Skeletal muscle cell (primary cell): Measurements from ENCODE around the gene DOK1.

ENCODE experiments used
- DNase-seq: peaks from one replicate; pipeline ENCODE4 v3.0.0-alpha.2; 2010; ENCODE audit warnings: low read depth
- H3K4me3 ChIP-seq: 2 replicates; pipeline ENCODE4 v1.5.1; 2011; ENCODE audit warnings: low read depth, mild to moderate bottlenecking, control low read depth, low read length, moderate library complexity

Gene DOK1

DNA sequence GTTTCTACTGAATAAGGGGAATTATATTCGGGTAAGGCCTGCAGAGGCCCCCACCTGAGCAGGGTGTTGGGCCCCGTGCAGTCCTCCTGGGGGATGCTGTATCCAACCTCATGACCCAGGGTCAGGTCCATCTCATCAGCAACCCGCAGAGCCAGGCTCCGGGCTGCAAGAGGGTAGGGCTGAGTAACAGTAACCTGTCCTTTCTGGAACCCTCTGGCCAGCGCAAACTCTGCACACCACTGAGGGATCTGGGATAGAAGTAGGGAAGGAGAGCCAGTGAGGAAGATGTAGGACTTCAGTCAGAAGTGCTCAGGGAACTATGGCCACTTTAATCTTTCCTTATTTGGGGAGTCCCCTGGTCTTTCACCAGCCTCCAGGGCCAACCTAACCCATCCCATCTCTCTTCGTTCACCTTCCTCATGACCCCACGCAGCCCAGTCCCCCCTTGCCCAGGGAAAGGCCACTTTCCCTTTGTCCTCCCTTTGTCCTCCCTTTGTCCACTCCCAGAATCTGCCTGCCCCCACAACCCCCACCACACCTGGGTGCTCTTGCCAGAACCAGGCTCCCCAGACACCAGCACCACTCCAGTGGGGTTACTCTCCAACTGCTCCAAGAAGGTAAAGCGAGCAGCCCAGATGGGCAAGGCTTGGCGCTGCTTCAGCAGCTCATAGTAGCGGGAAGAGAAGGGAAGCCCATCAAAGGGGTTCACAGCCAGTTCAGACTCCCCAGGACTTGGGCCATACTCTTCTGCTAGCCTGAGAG is 29.4 kb upstream of the DOK1 start:
- H3K4me3 ChIP-seq: no peak overlapping the region
- no peak for DNase-seq

DNA sequence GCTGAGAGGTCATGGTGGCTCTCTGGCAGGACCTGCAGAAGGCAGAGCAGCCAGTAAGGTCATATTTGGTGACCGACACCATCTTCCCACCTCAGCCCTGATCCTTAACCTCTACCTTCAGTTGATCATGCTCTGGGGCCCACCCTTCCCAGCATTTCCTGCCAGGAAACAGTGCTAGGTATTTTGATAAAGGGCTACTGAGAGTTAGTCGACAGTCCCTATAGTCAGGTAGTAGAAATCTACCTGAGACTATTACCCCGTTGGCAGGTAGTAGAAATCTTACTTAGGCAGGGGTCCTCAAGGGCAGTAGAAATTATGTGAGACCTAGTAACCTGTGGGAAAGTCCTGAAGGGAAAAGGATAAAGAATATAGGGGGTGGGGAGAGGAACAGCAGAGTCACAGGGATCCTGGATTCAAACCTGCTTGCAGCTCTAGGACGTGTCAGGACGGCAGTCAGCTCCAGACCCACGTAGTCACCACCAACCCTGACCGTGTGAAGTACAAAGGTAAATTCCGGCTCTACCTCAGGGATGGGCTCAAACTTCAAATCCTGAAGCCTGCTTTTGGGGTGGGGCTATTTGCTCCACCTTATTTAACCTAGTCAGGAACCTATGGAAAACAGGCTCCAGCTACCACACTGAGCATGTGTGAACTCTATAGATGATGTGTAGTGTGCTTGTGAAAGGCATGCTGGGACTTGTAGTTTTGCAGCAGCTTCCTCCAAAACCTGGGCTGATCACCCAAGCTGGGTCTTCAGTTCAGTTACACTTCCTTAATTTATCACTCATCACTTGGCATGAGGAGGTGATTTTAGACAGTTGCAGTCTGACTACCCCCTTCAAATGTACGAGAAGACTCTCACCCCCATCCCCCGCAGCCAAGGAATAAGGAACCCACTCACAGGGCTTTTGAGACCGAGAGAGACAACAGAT is 28.5 kb upstream of the DOK1 start, which contains the start of gene DQX1:
DQX1 (minus strand) TSS at position 515 of the 932 bp plus-strand sequence; CDS start at position 13, 502 bp downstream.
- H3K4me3 ChIP-seq: no peak within 1 kb of the TSS
- DNase-seq: no peak

DNA sequence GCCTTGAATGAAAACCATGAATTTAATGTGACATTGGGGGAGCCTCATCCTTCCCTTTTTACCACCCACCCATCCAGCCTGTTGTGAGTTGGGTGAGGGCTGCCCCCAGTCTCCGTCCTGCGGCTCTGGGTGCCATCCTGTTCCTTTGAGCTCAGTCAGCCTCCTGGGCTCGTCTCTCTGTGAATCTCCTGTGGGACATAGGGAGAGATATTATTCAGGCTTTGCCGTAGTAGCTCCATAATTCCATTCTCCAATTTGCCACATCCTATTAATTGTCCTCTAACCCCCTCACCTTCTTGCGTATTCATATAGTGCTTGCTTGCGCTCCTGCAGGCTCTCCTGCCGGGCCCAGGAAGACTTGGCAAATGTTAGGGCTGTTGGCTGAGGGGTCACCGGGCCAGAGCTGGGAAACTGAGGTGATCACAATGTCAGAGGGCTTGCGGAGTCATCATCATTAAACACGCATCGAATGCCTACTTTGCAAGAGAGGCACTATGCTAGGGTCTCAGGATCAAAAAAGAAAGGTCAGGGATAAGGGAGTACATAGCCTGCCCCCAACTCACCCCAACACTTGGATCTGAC is 27.8 kb upstream of the DOK1 start:
- no peak overlapping the region for H3K4me3 ChIP-seq
- DNase-seq: no peak

GRCh38 chr2:74527741-74528140 is 26.8 kb upstream of the DOK1 start:
- H3K4me3 ChIP-seq: no peak overlapping the region
- no peak for DNase-seq

DNA sequence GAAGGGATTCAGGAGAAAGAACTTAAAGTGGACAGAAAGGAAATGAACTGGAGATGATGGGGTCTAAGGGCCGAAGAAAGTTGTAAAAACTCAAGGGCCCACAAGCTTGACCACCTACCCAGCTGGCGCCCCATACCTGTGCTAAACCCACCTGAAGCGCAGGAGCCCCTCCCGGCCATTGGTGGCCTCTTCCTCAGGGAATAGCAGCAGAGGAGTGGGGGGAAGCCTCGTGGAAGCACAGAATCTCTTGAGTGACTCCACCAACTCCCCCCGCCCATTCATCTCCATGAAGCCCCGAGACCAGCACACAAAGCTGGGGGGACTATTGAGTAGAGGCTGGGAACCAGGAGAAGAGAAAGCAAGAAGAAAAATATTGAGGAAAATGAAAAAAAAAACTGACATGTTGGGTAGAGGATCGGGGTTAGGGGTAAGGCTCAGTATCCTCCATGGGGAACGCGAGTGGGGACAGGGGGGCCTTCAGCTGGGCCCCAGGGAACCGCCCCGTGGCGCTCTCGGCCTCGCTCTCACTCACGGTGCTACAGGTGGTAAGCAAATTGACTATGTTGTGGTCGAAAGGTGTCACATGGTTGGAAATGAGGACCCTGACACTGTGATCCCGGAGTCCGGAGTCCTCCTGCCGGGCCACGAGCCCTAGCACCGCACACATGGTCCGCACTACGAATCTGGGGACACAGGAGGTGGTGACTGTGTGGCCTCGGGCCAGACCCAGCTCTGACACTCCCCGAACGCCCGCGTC is 25.7 kb upstream of the DOK1 start:
- peak overlapping the region; percentile 74 for H3K4me3 ChIP-seq

DNA sequence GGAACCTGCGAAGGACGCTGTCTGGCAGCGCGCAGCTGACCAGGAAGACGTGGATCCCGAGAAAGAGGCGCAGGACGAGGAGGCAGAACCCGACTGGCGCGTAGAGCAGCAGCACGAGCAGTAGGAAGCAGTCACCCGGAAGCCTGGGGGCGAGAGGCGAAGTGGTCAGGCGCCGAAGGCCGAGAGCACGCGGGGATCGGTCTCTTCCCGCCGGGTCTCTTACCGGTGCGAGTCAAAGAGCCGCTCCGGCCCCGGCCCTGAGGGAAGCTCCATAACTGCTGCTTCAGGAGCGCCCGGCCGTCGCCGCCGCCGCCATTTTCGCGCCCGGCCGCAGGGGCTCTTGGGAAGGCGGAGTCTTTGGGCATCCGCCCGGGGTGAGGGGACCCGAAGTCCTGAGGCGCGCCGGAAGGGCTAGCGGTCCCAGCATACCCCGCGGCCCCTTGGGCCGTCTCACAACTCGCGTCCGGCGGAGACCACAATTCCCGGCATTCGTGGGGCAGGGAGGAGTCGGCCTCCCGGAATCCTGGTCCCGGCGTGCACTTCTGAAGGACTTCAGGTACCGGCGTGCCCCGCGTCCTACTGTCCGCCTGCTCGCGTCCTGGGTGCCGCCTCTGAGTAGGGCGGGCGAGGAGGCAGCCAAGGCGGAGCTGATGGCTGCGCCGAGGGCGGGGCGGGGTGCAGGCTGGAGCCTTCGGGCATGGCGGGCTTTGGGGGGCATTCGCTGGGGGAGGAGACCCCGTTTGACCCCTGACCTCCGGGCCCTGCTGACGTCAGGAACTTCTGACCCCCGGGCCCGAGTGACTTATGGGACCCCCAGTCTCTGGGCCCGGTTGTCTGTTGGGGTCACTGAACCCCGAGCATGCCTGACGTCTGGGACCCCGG is 24.9 kb upstream of the DOK1 start, which contains the start of the genes AUP1 and HTRA2:
AUP1 (minus strand) TSS at position 350 of the 882 bp plus-strand sequence; CDS start at position 273, 77 bp downstream.
HTRA2 (plus strand) TSS at position 577 of the 882 bp plus-strand sequence; CDS start at position 651, 74 bp downstream.
- peak; percentile 97 for DNase-seq
- peak within 1 kb of the TSS; percentile 74 for H3K4me3 ChIP-seq

More for the DNA sequence above, 25.7 kb upstream of the DOK1 start:
- DNase-seq: no peak

DNA sequence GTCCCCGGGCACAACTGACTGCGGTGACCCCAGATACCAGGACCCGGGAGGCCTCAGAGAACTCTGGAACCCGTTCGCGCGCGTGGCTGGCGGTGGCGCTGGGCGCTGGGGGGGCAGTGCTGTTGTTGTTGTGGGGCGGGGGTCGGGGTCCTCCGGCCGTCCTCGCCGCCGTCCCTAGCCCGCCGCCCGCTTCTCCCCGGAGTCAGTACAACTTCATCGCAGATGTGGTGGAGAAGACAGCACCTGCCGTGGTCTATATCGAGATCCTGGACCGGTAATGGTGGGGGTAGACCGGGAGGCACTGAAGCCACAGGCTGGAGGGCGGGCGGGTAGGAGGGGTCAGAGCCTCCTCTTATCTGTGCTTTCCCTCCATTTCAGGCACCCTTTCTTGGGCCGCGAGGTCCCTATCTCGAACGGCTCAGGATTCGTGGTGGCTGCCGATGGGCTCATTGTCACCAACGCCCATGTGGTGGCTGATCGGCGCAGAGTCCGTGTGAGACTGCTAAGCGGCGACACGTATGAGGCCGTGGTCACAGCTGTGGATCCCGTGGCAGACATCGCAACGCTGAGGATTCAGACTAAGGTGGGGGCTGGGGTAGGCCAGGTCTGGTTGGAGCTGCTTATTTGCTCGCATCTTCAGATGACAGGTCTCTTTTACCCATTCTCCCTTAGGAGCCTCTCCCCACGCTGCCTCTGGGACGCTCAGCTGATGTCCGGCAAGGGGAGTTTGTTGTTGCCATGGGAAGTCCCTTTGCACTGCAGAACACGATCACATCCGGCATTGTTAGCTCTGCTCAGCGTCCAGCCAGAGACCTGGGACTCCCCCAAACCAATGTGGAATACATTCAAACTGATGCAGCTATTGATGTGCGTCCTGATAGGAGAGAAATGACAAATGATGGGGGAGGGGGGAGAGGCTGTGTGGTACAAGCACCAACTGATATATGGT is 24.0 kb upstream of the DOK1 start:
- peak overlapping the region; percentile 74 for H3K4me3 ChIP-seq
- no peak for DNase-seq

GRCh38 chr2:74531666-74532065 is 22.9 kb upstream of the DOK1 start:
- DNase-seq: no peak
- no peak overlapping the region for H3K4me3 ChIP-seq

GRCh38 chr2:74532222-74532621 is 22.3 kb upstream of the DOK1 start:
- no peak overlapping the region for H3K4me3 ChIP-seq
- DNase-seq: no peak

DNA sequence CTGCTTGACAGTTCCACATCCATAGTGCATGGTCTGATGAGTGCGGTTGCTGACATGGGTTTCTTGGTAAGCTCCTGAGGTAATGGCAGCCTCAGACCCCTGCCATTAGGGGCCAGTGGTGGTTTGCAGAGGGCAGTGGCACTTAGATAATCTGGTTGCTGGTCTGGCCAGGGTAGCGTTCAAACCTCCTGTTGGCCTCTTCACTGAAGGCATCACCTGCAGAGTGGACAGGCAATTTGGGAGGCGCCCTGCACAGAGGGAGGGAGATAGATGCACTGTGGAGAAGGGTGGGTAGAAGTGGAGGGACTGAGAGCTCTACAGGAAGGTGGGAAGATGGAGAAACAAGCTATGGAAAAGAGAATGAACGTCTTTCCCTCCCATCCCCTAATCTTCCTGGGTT is 21.1 kb upstream of the DOK1 start:
- DNase-seq: no peak
- no peak overlapping the region for H3K4me3 ChIP-seq

GRCh38 chr2:74534411-74534810 is 20.1 kb upstream of the DOK1 start:
- no peak overlapping the region for H3K4me3 ChIP-seq
- no peak for DNase-seq

DNA sequence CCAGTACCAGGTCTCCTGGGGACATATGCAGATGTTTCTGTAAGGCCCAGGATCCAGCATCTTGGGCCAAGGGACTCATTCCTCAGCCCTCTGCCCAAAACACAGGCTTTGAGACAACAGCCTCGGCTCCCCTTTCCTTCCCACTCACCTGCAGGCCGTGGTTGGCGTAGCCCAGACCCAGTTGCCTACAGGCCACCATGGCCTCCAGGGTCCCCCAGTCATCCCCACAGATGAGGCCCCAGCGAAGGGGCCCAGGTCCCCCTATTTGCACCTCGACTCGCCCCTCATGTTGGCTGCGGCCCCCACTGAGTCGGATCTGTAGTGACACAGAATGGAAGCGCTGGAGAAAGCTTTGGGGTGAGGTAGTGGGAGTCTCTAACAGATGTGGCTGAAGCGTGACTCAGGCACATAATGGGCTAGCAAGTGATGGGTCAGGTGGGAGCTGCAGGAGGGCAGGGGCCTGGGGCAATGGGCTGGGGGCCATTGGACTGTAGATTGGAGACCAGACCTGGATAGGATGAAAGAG is 19.0 kb upstream of the DOK1 start:
- H3K4me3 ChIP-seq: no peak overlapping the region
- no peak for DNase-seq

- no peak overlapping the region for H3K4me3 ChIP-seq
- no peak for DNase-seq
Measured at GRCh38 chr2:74536166-74536950, 18.2 kb upstream of the DOK1 start.

DNA sequence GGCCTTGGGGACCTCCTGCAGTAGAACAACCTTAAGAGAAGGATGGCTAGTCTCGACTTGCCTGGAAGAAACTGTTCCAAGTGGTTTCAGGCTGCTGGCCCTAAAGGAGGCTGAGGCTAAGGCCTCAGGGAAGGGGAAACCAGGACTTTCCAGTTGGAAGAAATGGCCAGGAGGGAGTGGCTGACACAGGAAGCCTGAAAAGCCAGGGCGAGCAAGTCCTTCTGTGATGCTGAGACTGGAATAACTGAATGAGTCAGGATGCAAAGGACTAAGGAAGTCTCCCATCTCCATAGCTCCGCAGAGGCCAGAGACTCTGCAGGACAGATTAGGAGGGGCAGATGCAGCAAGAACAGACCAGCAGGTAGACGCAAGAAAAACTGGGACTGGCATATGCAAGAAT is 17.4 kb upstream of the DOK1 start:
- no peak for DNase-seq
- no peak overlapping the region for H3K4me3 ChIP-seq

GRCh38 chr2:74538881-74539339 is 15.6 kb upstream of the DOK1 start:
- H3K4me3 ChIP-seq: no peak overlapping the region
- DNase-seq: no peak

- DNase-seq: no peak
- no peak overlapping the region for H3K4me3 ChIP-seq
Measured at GRCh38 chr2:74540291-74540690, 14.2 kb upstream of the DOK1 start.
